HG03432 (cell line): Measurements from ENCODE around the gene HSPA12B.

Experiments
- ATAC-seq: cut with Tn5 transposase; IDR thresholded peaks from one replicate; pipeline ENCODE4 v1.9.1; 2021; ENCODE audit warnings: mild to moderate bottlenecking, moderate library complexity; ENCODE audit not compliant: unreplicated experiment

The HSPA12B gene, protein sequence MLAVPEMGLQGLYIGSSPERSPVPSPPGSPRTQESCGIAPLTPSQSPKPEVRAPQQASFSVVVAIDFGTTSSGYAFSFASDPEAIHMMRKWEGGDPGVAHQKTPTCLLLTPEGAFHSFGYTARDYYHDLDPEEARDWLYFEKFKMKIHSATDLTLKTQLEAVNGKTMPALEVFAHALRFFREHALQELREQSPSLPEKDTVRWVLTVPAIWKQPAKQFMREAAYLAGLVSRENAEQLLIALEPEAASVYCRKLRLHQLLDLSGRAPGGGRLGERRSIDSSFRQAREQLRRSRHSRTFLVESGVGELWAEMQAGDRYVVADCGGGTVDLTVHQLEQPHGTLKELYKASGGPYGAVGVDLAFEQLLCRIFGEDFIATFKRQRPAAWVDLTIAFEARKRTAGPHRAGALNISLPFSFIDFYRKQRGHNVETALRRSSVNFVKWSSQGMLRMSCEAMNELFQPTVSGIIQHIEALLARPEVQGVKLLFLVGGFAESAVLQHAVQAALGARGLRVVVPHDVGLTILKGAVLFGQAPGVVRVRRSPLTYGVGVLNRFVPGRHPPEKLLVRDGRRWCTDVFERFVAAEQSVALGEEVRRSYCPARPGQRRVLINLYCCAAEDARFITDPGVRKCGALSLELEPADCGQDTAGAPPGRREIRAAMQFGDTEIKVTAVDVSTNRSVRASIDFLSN

DNA sequence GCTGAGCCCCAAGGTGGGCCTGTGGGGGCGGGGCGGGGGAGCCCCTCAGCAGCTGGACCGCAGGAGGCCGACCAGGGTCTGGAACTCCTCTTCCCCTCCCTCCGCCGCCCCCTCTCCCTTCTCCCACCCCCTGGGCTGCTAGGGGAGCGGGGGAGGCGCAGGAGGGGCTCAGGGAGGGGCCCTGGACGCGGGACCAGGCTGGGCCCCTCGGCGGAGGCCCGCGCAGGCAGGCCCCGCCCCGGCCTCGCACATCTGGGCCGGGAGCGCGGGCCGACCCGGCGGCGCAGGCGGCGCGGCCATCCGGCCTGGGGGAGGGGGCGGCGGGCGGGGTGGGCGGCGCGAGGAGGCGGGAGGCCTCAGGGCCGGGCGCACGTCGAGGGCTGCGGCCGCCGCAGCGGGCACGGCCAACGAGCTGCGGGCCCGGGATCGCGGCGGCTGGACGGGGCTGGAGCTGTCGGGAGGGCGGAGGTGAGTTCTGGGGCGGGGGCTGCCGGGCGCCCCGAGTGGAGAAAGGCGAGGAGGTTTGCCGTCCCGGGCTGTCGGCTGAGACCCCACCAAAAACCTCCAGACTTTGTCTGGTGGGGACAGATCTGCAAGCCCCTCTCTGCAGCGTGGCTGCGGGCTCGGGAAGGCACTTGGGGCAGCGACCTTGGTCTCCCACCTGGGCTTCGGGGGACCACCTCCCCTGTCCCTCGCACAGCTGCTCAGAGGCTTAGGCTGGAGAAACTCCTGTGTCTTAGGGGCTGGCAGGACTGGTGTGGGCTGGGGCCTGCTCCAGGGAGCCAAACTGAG lies at the start of gene HSPA12B:
HSPA12B (plus strand) TSS at position 359 of the 792 bp plus-strand sequence. CDS start 5,990 bp downstream, outside the sequence.
- no peak for ATAC-seq

DNA sequence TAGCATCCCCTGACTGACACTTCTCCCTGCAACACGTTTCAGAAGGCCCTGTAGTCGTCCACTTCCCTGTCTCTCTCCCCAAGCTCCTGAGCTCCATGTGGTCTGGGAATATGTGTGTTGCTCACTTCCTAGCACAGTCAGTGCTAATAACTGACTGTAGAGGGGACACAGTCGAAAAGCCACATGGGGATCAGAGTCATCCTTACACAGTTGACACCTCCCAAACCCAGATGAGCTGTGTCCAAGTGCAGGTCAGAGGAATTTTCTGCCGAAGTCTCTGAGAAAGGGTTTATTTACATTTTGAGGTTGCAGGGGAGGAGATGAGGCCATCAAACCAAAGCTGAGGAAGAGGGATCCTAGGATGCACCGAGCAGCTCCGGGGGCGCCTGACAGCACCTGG lies 47.1 kb upstream of the HSPA12B start:
- no peak for ATAC-seq

DNA sequence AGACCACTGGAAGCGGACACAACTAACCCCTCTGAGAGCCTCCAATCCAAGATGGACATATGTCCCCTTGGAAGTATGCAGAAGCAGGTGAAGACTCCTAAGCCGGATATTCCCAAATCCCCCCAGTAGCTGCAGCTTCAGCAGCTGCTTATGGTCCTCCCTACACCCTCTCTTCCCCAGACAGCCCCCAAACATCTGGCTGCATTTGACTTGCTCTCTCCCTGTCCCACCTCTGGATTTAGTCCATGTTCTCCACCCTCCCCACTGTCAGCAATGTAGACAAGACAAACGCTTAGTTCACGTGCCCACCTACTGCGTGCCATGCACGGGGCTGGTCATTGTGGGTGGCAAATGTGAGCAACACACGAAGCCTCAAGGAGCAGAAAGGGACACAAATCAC lies 46.1 kb upstream of the HSPA12B start:
- ATAC-seq = no peak

DNA sequence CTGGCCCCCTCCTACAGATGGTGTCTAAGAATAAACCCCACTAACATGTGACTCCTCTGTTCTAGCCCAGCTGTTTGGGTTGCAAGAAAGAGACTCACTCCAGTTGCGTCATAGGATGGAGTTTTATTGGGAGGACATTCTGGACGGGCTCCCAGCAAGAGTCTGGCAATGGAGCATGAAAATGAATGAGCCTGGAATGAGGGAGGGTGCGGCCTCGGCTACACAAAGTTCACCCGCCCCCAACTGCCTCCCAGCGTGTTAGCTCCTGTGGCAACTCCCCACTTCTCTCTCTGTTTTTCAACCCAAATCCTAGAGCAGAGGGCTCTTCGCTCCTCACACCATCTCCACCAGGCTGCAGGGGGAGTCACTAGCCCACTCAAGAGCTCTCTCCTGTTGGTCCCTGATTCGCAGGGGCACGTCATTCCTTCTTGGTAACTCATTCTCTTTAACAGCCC lies 45.6 kb upstream of the HSPA12B start:
- no peak for ATAC-seq

DNA sequence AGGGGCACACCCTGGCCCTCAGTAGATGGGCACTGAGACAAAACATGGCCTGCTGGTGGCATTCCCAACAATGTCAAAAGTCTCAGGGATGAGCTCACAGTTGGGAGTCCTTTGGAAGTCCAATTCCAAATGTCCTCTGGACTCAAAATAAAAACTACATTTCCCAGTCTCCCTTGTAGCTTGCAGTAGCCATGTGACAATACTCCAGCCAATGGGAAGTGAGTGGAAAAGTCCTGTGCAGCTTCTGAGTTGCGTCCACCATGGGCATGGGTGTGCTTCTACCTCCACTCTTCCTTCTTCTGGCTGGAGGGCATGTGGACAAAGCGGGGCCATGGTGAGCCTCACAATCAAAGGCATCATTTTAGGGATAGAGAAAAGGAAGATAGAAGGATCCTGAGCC lies 44.8 kb upstream of the HSPA12B start:
- ATAC-seq = no peak

DNA sequence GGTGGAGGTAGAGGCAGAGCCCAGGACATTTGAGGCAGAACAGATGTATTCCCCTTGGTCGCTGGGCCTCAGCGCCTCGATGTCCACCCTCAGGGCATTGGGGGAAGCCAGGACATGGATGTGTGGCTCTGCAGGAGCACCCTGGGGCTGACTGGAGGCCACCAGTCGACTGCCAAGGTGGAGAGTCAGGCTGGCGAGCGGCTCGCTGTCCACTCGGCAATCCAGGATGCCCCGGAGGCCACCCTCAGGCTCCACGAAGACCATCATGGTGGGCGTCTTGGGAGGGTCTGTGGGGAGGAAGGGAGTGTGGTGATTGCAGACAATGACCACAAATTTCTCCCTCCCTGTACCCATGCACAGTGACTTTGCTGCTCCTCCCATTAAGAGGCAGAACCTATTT lies 42.5 kb upstream of the HSPA12B start:
- ATAC-seq = no peak

DNA sequence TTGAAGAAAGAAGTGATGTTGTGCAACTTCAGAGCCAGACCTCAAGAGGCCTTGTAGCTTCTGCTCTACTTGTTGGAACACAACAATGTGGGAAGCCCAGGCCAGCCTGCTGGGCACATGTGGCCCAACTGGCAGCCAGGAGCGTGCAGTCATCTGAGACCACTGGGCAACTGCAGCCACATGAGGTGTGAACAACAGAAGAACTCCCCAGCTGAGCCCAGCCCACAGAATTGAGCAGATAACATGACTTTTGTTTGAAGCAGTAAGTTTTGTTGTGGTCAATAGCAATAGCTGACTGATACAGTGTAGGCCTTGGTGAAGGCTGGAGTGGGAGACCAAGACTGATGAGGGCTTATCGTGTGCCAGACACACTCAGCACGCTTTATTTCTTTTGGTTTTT lies 42.1 kb upstream of the HSPA12B start:
- no peak for ATAC-seq

DNA sequence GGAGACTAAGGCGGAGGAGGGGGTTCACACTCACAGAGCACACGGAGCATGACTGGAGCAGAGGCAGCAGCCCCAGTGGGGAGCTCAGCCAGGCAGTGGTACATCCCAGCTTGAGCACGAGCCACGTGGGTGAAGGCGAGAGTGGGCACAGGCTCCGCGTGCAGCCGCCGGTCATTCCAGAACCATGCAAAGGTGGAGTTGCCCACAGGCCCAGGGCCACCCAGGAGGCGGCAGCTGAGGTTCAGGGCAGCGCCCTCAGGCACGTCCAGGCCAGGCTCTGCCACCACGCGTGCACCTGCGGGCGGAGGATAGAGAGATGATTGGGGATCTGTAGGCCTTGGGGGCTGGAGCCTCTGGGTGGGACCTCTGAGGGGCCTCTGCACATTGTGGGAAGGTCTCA lies 41.2 kb upstream of the HSPA12B start:
- ATAC-seq = no peak

DNA sequence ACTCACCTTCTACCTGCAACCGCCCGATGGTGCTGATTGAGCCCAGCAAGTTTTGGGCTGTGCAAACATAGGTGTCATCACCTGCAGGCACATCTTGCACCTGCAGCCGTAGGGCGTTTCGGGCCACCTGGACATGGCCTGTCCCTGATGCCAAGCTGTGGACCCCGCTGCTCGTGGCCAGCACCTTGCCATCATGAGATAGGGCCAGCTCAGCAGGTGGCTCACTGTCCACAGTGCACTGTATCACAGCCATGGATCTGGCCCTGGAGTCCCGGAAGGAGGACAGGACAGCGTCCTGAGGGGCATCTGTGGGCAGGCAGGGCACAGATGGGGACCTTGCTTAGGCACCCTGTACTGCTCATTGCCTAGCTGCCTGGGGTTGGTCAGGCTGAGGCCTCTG lies 40.6 kb upstream of the HSPA12B start:
- no peak for ATAC-seq

DNA sequence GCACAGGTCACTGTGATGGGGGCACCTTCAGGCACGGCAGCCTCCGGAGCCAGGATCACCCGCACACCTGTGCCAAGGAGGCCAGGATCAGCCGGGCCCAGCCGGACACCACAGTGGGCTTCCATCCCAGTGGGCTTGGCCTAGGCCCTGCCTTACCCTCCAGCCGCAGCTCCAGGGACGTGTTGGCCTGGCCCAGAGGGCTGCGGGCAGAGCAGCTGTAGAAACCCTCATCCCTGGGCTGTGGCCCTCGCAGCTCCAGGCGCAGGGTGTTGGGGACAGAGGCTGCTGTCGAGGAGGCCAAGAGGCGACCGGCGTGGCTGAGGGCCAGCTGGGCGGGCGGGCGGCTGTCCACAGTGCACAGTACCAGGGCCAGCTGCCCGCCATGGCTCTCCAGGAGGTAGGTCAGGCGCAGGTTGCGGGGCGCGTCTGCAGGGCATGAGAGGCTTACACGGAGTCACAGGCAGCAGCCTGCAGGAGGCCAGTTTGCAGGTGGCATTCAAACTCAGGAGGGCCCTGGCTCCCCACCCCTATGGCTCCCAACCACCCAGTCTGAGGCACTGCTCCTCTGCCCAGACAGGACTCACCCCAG lies 39.7 kb upstream of the HSPA12B start:
- no peak for ATAC-seq

DNA sequence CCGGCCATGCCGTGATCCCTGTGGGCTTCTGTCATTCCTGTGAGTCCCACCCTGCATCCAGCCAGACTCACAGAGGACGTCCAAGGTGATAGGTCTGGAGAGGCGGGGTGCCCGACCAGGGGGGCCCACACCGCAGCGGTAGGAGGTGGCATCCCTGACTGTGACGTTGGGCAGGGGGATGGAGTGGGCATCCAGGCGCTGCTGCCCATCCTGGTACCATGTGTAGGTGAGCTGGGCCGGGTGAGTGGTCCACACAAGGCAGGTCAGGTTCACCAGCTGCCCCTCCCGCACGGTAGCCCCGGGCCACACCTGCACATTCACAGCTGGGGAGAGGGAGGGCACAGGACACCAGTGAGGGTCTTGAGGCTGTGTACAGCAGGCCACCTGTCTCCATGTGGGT lies 39.1 kb upstream of the HSPA12B start:
- ATAC-seq = no peak

DNA sequence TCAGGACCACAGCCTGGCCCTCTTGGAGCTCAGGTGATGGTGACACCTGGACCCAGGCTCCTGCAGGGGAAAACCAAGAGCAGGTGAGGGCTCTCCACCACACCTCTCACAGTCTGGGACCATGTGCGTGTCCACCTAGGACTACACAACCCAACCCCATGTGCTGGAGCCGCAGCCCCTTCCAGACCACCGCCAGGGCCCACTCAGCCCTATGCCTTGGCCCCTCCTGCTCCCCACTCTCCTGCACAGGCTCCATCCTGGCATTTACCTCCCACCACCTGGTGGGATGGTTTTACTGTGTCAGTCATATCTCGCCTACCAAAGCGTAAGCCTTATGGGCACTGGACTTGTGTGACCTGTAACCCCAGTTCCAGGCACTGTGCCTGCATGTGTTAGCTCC lies 37.6 kb upstream of the HSPA12B start:
- ATAC-seq = no peak

DNA sequence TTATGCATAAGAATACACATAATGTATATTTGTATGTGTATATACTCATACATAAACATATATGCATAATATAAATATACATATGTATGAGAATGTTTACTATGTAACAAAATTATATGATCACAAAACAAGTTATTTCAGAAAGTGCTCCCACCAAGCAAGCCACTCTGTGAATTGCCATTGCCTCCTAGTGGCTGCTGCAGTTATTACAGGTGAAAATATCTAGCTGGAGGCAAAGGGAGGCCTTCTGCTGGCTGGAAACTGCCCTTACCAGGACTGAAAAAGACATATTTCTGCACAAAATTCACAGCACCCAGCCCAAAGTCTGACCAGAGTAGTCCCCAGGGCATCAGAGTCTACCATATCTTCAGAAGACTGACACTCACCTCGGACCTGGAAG lies 36.3 kb upstream of the HSPA12B start:
- no peak for ATAC-seq

DNA sequence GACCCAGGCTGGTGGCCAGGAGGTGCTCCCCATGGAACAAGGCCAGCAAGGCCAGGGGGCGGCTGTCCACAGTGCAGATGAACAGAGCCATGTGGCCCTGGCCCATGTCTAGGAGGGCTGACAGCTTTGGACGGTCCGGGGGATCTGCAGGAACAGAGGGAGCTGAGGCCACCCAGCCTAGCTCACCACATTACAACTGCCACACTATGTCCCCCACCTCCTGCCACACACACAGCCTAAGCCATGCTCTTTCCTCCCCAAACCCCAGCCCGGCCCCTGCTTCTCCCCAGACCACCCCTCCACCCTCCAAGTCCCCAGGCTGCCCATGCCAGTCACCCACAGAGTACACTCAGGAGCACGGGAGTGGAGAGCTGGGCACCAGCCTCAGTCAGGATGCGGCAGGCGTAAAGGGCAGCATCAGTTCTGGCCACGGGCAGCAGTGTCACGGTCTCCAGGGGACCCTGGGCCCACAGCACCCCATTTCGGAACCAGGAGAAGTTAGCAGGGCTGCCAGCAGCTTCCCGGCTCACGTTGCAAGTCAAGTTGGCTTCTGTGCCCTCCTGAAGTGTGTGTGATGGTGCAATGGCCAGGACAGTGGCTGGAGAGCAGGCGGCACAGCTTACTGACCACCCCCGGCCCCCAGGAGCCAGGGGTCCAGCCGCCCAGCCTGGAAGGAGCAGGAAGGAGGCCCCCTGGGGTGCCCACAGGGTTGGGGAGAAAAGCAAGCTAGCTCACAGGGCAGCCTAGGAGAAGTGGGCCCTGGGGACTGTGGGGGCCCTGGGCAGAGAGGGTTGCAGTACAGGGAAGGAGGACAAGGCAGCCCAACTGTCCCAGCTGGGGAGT lies 35.5 kb upstream of the HSPA12B start:
- ATAC-seq = no peak

DNA sequence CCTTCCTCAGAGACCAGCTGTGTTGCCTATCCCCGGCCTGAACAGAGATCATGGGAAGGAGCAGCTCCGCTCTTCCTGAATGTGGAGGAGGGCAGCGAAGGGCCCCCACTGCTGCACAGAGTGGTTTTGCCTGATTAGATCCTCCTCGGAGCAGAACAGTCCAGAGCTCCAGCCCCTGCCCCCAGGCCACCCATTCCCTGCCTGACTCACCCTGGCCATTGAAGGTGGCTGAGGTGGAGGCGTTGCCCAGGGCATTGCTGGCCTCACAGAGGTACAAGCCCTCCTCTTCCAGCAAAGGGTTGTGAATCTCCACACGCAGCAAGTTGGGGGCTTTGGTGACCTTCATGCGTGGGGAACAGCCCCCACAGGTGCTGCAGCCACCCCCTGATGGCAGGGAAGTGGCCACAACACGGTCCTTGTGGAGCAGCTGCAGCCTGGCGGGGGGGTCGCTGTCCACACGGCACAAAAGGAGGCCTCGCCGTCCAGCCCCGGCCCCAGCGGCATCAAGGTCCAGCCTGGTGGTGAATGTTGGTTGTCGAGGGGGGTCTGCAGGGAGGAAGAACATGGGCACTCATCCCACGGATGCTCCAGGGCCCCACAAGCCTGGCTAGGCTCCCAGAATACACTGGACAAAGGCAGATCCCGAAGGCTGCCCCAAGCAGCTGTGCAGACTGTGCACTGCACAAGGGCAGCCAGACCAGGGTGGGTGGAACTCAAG lies 34.7 kb upstream of the HSPA12B start:
- ATAC-seq = no peak

DNA sequence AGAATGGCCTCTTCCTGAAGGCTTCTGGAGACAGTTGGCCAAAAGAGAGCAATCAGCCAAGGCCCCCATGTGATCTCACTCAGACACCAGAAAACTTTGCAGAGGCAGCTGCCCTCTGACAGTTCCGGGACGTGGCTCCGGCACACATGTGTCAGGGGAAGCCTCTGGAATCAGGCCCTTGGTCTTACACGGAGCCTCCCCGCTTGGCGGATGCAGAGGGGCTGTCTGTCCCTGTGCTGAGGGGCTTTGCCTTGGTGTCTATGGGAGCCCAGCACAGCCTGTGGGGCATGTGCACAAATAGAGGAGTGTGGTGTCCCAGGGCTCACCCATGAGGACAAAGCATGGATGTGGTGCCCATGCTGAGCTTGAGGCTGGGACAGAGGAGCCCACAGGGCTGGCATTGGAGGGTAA lies 33.9 kb upstream of the HSPA12B start:
- ATAC-seq = no peak

DNA sequence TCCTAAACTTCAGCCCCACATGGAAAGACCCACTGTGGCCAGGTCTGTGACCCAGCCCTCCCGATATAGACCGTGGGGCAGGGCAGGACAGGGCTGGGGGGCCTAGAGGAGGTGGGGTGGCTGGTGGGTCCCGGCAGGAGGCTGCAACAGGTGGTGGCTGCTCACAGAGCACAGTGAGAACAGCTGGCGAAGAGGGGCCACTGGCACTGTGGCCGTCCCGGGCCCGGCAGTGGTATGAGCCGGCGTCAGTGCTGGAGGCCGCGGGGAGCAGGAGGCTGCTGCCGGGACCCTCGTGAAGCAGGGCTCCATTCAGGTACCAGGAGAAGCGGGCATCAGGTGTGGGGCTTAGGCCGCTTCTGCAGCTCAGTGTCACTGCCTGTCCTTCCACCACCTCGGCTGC lies 33.4 kb upstream of the HSPA12B start:
- ATAC-seq = no peak

DNA sequence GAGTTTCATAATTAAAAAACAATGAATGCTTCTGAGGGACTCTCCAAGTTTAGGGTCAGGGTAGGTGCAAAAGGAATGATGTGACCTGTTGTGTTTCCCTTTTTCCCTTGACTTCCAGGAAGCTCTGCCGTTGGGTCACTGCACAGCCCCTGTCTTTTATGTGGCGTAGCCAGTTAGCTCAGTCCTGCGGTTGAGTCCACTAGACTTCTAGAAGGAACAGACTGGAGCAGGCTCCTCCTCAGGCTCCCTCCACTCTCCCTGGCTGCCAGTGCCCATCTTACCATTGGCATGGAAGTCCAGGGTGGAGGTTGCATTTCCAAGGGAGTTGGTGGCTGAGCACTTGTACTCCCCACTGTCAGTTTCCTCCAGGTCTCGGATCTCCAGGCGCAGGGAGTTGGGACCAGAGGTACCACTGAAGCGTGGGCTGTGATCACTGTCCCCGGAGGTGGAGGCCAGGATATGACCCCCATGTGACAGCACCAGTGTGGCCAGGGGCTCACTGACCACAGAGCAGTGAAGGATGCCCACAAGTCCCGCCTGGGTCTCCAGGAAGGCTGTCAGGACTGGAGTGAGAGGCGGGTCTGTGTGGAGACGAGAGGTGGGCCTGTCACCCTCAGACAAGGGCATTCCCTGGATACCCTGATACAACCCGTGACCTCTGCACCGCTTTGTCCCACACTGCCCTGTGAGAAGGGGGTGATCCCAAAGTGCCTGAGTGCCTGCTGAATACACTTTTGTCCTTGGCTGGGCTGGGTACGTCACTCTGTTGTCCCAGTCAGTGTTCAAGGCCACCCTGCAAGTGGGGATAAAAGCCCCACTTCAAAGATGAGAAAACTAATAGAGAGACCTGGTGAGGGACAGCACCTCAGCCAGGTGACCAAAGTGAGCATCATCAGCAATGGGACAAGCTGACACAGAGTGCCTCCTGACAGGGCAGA lies 31.2 kb upstream of the HSPA12B start:
- ATAC-seq = no peak
